NCI-H1105 (cell line): ENCODE data around the gene LPAR1.

ENCODE experiments used
- DNase-seq: peaks from one replicate; lab custom pipeline; 2025; lab: John Stamatoyannopoulos, UW

Gene LPAR1

DNA sequence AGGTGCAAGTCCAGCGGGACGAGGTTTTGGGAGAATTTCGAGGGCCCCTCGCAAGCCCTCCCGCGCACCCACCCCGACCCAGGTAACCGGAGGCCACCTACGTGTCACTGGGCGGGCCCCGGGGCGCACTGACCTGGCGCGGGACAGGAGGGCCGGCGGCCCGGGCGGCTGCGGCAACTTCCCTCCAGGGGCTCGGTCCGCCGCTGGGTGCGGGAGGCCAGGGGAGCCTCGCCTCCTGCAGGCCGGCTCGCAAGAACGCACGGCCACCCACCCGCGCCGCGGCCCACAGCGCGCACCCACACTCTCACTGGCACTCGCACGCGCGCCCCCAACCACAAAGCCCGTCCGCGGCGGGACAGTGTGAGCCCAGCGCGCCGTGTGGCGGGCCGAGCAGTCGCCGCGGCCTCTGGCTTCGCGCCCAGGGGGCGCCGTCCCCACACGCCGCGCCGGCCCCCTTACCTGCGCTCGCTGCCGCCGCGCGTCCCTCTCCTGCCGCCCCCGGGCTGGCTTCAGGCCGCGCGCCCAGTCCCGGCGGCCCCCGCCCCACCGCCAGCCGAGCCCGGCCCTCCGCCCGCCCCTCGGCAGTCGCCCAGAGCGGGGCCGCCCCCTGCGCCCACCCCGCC, 451 bp downstream of the LPAR1 start:
- DNase-seq: no peak

DNA sequence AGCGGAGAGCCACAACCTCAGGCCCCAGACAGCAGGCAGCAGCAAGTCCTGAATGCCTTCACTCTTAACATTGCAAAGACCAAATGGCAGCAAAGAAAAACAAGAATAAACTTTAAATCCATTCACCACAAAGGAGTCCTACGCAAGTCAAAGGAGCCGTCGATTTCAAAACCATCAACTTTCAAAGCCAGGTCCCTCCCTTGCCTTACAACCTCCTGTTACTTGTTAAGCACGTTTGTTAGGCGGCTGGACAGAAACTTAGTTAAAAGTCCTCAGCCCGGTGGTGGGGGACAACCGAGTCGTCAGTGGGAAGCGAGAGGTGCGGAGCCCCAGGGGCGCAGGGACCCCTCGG, 938 bp downstream of the LPAR1 start:
- no peak for DNase-seq

DNA sequence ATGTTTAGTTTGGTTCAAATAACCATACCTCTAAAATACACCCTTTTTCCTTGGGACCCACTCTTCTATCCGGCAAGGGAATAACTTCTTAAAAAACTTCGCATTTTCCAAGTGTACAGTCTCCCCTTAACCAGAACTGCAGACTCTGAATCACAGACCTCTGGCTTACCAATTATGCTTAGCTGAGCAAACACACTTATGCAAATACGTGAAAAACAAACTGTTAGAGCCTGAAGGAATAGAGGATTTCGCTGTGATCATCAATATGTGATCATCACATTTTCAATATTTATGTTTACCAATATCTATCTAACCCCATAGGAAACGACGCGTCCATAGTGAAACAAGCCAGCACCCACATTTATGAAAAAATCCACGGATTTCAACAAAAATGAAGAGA, 1.3 kb downstream of the LPAR1 start:
- DNase-seq: no peak

DNA sequence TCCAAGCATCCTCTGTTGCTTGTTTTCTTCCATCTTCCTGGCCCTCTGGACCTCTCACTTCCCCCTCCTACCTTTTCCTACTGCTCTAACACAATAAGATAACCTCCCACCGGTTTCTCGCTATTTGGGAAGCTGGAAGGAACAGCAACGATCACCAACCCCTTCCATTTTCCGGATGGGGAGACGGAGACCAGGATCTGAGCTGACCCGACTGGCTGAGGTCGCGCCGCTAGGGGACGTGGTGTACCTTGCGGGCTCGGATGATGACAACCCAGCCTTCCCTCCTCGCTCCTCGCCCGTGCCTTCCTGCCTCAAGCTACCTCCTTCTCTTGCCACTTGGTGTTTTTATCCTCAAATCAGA, 1.9 kb downstream of the LPAR1 start:
- no peak for DNase-seq

DNA sequence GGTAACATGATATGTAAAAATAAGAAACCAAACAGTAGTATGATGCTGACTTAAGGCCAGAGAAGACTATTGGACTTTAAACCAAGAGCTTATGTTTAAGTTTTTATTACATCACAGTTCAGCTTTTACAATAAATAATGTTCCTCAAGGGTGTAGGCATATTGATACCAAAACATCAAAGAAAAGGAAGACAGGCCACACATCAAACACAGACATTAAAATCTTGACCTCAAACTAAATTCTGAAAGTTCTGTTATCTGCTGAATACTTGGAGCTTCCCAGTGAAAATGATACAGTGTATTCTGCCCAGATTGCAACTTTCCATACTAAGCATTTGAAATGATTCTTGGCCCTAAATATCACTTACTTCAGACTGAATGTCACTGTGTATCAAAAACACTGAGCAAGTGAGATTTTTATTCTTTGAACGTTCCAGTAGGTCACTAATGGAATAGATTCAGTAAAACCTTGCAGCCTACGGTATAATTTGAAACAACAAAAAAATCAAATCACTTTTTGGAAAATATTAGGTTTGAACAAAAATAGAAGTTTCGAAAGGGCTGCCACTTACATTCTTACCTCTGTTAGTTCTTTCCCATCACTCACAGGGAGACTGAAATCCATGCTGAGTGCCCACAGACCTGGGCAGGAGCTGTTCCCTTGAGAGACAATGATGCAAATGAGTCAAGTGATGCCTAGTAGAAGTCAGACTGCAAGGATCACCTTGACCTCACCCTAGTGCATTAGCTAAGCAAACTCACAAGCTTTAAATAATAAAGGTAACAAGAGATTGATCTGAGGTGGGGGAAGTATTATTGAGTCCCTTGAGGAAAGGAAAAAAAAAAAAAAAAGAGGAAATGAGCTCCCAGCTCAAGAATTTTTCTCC, 2.5 kb downstream of the LPAR1 start:
- no peak for DNase-seq

DNA sequence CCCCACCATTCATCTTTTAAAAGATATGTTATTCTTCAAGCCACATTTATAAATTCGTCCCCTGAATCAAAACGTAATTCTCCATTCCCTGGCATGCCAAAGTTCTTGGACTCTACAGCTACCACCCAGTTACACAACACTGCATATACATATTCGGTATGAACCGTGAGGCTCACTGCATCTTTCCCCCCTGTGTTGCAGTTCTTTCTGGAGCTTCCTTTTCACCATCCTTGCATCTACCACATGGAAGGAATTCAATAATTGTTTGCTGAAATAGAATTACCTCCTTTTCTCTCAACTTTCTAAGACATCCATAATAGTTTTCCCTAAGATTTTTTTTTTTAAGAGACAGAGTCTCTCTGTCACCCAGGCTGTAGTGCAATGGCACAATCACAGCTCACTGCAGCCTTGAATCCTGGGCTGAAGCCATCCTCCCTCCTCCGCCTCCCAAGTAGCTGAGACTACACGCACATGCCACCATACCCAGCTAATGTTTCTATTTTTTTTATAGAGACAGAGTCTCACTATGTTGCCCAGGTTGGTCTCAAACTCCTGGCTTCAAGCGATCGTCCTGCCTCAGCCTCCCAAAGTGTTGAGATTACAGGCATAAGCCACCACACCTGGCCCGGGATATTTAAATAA, 3.3 kb downstream of the LPAR1 start:
- DNase-seq: no peak

DNA sequence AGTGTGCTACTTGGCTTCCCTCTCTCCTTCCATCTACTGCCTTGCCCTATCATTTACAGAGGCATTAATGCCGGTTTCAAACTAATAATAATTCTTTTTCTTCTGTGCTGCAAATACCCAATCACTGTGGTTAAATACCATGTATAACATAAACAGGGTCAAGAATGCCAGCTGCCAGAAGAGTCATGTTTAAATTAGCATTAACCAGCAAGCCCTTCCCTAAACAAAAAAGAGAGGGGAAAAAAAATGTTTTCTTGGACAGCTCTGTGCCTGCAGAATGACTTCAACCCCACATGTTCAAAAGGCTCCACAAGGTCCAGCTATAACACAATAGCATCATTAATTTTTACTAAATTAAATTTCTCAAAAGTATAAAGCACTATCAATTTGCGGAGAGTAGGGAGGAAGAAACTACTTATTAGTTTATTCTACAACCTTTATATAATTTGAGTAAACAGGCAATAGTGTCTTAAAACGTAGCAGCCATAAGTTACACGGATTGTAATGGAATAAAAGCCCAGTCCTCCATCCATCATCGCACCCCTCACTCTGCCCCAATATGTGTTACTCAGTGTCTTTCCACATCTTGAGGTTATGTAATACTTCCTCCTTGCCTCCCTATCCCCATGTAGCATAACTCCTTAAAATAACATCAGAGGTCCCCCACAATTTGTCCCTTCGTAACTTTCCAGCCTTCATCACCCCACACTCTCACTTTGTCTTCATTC, 3.9 kb downstream of the LPAR1 start:
- DNase-seq: no peak

DNA sequence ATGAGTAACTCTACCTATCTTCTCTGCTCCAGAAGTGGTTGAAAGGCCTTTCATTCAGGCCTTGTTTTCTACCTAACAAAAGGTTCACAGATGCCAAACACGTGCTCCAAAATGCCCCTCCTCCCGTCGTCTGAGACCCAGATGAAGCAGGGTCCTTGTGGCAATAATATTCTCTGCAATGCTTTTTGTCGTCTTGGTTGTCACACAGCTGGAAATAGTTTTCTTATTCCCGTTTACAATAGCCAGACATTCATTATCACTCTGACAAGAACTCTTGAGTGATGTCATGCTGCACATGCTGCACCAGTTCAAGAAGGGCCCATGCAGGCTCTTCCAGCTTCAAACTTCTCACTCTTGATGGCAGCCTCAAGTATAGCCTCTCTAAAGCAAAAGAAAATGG, 7.8 kb downstream of the LPAR1 start:
- no peak for DNase-seq

DNA sequence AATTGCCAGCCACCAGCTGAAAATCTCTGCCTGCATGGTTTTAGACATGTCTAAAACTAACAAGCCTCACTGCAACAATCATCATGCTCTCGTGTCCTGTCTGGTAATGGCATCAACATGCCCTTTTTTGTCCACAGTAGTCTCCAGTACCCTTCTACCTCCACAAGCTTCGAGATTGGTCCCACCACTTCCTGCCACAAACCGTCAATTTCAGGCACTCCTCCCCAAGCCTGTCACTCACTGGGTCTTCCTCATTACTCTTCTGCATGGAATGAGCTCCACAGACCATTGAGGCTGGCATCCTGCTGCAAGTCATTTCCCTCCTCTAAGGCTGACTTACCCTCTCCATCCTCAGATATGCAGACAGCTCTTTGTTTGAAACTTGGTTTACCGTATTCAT, 9.0 kb downstream of the LPAR1 start:
- DNase-seq: no peak

DNA sequence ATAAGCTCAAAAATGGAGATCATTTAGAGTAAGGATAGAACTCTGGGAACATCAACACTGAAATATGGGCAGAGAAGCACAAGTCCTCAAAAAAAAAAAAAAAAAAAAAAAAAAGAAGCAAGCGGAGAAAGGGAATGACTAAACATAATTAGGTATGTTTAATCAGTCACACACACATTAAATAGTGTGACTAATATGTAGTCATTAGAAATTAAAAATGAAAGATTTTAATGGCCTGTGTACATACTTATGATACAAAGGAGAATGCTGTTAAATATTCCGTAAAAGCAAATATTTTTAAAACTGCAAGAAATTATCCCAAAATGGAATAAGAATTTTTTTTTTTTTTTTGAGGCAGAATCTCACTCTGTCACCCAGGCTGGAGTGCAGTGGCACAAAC, 10.5 kb downstream of the LPAR1 start:
- no peak for DNase-seq

DNA sequence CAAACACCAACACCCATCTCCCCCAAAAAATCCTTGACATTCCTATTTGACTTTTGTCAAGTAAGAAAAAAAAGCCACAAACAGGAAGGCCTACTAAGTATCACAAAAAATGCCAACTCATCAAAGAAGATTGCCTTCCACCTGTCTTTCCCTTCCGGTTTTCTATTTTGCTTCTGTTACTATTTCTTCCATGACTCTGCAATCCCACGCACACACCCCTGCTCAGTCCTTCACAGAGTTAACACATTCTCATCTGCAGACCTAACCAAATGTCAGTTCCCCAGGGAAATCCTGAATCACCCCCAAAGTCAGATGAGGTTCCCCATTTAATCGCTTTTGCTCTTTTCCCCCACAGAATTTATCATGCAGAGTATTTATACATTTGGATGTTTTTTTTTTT, 15.1 kb downstream of the LPAR1 start:
- no peak for DNase-seq

DNA sequence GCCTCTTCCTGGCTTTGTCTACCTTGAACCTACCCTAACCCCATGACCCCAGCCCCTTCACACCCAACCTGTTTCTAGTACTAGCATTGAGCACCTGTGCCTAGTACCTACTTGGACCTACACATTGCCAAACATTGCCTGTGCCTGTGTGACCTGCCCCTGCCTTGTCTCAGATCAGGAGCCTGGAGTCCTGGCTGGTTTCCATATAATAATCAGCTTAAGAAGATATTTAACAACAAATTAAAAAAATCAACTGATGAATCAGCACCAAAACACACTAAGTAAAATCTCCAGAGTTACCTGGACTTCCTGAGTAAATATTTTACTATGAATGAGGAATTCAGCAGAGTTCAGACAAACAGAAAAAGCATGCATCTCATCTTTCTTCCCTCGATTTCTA, 17.7 kb downstream of the LPAR1 start:
- DNase-seq: no peak

DNA sequence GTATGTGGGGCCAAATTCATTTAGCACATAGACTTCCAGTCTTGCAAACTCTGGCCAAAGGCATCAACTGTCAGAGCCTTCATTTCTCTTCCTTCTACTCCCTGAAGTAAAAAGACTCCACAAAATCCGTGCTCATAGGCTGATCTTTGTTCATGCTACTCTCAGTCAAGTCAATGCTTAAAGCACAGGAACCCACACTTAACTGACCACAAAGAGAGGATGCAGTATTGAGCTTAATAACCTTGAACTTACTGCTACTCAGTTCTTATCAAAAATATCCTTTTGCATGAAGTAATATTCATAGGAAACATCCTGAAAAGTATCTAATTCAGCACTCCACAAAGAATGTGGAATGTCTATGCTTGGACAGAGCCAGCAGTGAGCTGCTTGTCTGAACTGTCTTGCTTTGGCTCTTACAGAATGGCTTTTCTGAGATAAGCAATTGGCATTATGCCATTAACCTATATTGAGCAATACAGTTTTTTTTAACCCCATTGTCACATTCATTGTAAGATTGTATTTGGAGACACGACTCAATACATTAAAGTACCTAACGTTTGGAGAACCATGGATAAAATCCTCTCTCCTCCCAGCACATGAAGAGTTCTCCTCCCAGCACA, 21.7 kb downstream of the LPAR1 start:
- DNase-seq: no peak

DNA sequence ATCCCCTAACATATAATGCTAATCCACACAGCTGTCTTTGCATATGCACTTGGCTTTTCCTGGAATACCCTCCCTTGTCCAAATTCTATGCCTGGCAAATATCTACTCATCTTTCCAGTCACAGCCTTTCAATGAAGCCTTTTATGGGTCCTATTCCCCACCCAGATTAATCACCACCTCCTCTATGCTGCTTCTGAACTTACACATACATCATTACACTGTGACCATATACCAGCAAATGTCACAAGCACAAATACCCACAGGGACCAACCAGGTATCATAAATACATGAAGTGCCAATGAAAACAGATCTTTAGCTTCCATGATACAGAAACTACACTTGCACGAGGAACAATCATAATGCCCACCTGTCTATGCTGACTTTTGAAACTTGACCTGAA, 22.3 kb downstream of the LPAR1 start:
- no peak for DNase-seq

DNA sequence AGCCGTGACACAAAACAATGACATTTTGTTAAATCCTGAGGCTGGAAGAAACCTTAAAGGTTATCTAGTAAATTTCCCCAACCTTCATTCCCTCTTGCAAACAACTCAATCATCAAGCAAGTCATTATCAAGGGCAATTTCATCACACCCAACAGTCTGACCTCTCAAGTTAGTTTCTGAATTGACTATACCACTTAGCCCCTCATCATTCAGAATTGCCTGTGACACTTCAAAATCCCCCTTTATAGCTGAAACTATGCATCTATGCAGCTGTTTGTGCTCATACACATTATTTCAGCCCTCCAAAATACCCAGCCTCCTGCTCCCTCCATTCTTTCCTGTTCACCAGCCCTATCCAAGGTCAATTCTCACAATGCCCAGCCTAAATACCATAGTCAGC, 24.6 kb downstream of the LPAR1 start:
- DNase-seq: no peak

DNA sequence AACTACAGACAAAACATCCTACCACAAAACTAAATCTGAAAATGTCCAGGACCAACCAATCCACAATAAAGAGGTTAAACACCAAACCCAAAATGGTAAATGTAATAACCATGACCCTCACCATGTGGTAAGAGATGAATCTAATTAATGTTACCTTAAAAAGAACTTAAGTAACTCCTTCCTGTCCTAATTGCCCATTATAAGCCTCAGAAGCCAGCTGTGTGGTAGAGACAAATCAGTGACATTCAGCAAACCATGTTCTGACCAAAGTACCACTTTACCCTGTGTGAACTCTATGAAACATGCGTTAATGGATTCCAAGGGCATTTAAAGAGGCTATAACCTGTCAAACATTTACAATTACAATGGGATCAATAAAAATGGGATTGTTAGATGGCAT, 25.0 kb downstream of the LPAR1 start:
- DNase-seq: no peak

DNA sequence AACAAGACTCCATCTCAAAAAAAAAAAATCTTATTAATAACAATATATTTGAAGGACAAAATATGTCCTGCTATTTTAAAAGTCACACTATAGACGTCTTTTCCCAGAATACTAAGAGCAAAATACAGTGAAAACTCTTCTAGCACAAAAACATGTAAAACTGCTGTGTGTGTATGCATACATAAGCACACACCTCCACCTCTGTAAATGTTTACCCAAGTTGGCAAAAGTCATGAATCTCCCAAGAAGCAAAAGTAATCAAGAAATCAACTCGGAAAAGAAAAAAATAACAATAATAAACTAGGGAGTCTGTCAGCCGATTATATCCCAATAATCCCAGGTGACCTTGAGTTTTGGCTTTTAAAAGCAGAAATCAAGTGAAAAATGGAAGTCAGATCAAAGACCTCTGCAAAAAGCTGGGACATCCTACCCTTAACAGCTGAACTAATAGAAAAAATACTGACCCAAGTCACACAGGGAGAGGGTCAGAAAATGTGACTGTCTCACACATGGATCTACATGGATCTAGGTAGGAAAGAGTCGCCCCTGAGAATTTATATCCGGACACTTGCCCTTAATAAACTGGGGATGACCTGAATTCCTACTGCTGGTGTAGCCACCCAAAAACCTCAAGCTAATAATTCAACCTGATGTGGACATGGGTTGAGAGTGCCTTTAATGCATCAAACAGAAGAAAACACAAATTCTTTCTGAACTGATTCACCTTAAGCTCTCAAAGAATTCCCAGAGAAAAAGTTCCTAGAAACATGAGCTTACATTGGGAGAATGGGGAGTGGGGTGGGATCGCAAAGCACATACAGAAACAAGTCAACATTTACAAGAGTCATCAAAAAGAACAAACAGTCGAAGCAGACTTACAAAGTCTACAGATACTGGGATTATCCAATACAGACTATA, 29.9 kb downstream of the LPAR1 start:
- DNase-seq: no peak

DNA sequence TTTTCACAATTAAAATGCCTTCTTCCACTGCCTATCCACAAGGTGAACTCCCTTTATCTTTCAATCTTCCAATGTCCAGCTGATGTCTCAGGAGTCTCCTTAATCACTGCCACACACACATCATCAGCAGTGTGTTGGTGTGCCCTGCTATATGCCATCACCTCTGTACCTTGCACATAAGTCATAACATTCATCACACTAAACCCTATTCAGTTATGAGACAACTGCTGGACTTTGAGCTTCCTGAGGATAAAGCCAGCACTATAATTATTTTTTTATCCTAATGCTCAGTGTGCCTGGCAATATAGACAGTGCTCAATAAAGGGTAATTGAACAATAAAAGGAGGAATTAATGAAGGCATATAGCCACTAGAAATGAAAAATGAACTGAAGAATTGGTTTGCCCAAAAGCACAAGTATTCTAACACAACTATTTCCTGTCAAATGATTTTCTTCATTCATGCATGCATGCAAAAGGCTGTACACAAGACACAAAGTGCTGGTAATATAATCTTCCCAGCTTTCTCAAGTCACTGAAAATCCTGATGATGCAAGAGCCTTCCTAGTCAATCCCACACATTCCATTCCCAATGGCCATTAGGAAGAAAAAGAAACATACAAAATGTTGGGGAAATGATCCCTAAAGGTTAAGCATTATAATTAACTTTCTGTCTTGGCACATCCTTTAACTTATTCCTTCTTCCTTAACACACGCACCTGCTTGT, 32.4 kb downstream of the LPAR1 start:
- no peak for DNase-seq

DNA sequence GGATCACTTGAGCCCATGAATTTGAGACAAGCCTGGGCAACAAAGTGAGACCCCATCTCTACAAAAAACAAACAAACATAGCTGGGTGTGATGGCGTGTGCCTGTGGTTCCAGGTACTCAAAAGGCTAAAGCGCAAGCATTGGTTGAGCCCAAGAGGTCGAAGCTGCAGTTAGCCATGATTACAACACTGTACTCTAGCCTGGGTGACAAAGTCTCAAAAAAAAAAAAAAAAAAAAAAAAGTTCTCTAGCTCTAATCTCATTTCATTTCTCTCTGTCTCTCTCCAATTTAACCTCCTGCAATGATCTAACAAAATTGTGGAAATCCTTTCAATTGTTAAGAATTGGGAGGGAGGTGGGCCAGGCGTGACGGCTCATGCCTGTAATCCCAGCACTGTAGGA, 33.3 kb downstream of the LPAR1 start:
- no peak for DNase-seq

DNA sequence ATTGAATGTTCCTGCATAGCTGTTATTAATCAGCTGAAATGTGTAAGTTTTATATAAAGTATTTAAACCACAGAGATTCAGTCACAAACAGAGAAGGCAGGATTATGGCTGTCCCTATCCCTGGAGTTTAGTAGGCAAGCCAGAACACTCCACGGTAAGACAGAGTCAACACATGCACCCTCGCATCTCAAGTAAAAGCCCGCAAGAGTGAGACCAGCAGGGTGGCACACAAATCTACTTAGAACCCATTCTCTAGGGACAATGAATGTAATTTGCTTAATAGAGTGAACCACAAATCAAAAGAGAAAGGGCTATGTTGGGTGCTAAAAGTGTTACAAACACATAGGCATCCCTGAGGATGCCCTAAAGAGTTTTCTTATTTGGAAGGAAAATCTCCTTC, 35.1 kb downstream of the LPAR1 start:
- DNase-seq: no peak

DNA sequence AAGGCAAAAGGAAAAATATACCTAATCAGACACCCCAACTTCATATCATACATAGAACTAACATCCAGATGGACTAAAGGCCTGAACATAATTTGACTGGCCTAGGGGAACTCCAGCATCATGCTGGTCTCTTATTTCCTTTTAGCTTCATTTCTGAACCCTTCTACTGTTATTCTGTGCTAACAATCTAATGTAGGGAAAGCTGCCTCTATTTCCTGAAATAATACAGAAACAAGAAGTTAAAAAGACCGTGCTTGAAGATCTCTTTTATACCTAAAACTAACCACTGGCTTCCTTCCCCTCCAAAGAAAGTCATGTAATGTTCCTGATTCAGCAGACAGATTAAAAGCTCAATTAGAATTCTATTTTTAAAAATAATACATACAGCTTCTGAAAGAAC, 36.7 kb downstream of the LPAR1 start:
- no peak for DNase-seq
